ENCODE measurements around the gene FLNC.
A peak's percentile ranks its signal among the peaks of the same experiment; 100 is the strongest.

Gene FLNC

GRCh38 chr7:128891110-128891941 lies 61.1 kb downstream of the FLNC start:
- DNase-seq (ENCODE audit: low spot score): no peak

- DNase-seq (ENCODE audit: low spot score): no peak
These were observed 61.7 kb downstream of the FLNC start for GRCh38 chr7:128891942-128892269.

- no peak for DNase-seq (ENCODE audit: low spot score)
These were observed 62.5 kb downstream of the FLNC start for GRCh38 chr7:128892521-128893250.

- no peak for DNase-seq (ENCODE audit: low spot score)
These were observed 63.3 kb downstream of the FLNC start for GRCh38 chr7:128893251-128894100.

- no peak for DNase-seq (ENCODE audit: low spot score)
These were observed 63.9 kb downstream of the FLNC start for GRCh38 chr7:128894101-128894440.

- no peak for DNase-seq (ENCODE audit: low spot score)
These were observed 65.1 kb downstream of the FLNC start for GRCh38 chr7:128895320-128895719.

GRCh38 chr7:128899392-128899791 lies 69.2 kb downstream of the FLNC start:
- DNase-seq (ENCODE audit: low spot score): no peak

- no peak for DNase-seq (ENCODE audit: low spot score)
These were observed 70.0 kb downstream of the FLNC start for GRCh38 chr7:128900237-128900636.

- no peak for DNase-seq (ENCODE audit: low spot score)
These were observed 72.8 kb downstream of the FLNC start for GRCh38 chr7:128902761-128903585.

GRCh38 chr7:128903621-128904361 lies 73.6 kb downstream of the FLNC start:
- DNase-seq (ENCODE audit: low spot score): no peak

- DNase-seq (ENCODE audit: low spot score): peak; percentile 50
These were observed 74.4 kb downstream of the FLNC start for GRCh38 chr7:128904381-128905197.

GRCh38 chr7:128906001-128906765 lies 76.0 kb downstream of the FLNC start:
- no peak for DNase-seq (ENCODE audit: low spot score)

- DNase-seq (ENCODE audit: low spot score): no peak
These were observed 76.8 kb downstream of the FLNC start for GRCh38 chr7:128906766-128907559.

Data from hematopoietic multipotent progenitor cell treated with erythropoietin and hydrocortisone succinate and interleukin-3 and kit ligand, for 17 days (in vitro differentiated cells).